22Rv1 (cell line): Measurements from ENCODE around the gene KATNB1.

ENCODE experiments used
- CTCF ChIP-seq: fragments of 450-650 bp; IDR thresholded peaks from 2 replicates; pipeline ENCODE4 v1.5.1; 2017; ENCODE audit warnings: mild to moderate bottlenecking
- ZFX ChIP-seq: fragments of 450-650 bp; IDR thresholded peaks from 2 replicates; pipeline ENCODE4 v1.6.1; 2017; ENCODE audit warnings: antibody characterized with exemption, borderline replicate concordance

- TF ChIP-seq CTCF, result no peak
- TF ChIP-seq ZFX, result no peak
These were observed 34.6 kb upstream of the KATNB1 start for GRCh38 chr16:57700781-57701551.
